OCI-LY3 (cell line): ENCODE results near the gene TMCC2.

Source experiments
- H2AFZ ChIP-seq: fragments of 200-600, 300-600 bp; shearing (Covaris generic); 2 replicates; pipeline ENCODE4 v1.6.0; 2014; ENCODE audit warnings: antibody characterized with exemption, low read depth, low read length
- H3K27ac ChIP-seq: fragments of 200-600, 300-600 bp; sonication (generic); 2 replicates; pipeline ENCODE4 v1.5.1; 2014; ENCODE audit warnings: mild to moderate bottlenecking, low read length, moderate library complexity, mixed read lengths
- H3K27me3 ChIP-seq: fragments of 200-600, 300-600 bp; sonication (generic); 2 replicates; pipeline ENCODE4 v1.6.1; 2014; ENCODE audit warnings: low read depth, low read length, mixed read lengths
- H3K36me3 ChIP-seq: fragments of 200-600, 300-600 bp; sonication (generic); replicated peaks from 2 replicates; pipeline ENCODE3; 2014; ENCODE audit warnings: low read depth, low read length, mixed read lengths
- H3K4me1 ChIP-seq: fragments of 300-600, 200-600 bp; sonication (generic); 2 replicates; pipeline ENCODE4 v1.6.1; 2014; ENCODE audit warnings: low read length, mixed read lengths
- H3K4me2 ChIP-seq: fragments of 200-600, 300-600 bp; sonication (generic); 2 replicates; pipeline ENCODE4 v1.6.1; 2014; ENCODE audit warnings: low read length, mixed read lengths
- H3K4me3 ChIP-seq: fragments of 300-600, 200-600 bp; sonication (generic); 2 replicates; pipeline ENCODE4 v1.5.1; 2014; ENCODE audit warnings: antibody characterized with exemption, mild to moderate bottlenecking, low read length, moderate library complexity
- H3K79me2 ChIP-seq: fragments of 300-600, 200-600 bp; shearing (Covaris generic); 2 replicates; pipeline ENCODE4 v1.6.1; 2014; ENCODE audit warnings: mild to moderate bottlenecking, low read length, mixed read lengths
- H3K9ac ChIP-seq: fragments of 300-600, 200-600 bp; shearing (Covaris generic); 2 replicates; pipeline ENCODE4 v1.6.0; 2014; ENCODE audit warnings: mild to moderate bottlenecking, low read length, moderate library complexity
- H3K9me3 ChIP-seq: fragments of 200-600, 300-600 bp; shearing (Covaris generic); 2 replicates; pipeline ENCODE4 v1.6.1; 2014; ENCODE audit warnings: low read length, mixed read lengths; ENCODE audit not compliant: insufficient read depth
- H4K20me1 ChIP-seq: fragments of 200-600, 300-600 bp; sonication (generic); 2 replicates; pipeline ENCODE4 v1.6.1; 2016; ENCODE audit warnings: low read length, mixed read lengths; ENCODE audit not compliant: insufficient read depth
- EZH2phosphoT487 ChIP-seq: fragments of 200-600 bp; shearing (Covaris generic); IDR thresholded peaks from 2 replicates; pipeline ENCODE4 v1.6.1; 2018; ENCODE audit warnings: antibody characterized with exemption, mixed run types, low read depth
- TF ChIP-seq, protein P1 (sequence below): fragments of 200-600, 300-600 bp; sonication (generic); IDR thresholded peaks from 2 replicates; pipeline ENCODE4 v1.5.1; 2014; ENCODE audit warnings: antibody characterized with exemption, low read length, low read depth

The TMCC2 gene

DNA sequence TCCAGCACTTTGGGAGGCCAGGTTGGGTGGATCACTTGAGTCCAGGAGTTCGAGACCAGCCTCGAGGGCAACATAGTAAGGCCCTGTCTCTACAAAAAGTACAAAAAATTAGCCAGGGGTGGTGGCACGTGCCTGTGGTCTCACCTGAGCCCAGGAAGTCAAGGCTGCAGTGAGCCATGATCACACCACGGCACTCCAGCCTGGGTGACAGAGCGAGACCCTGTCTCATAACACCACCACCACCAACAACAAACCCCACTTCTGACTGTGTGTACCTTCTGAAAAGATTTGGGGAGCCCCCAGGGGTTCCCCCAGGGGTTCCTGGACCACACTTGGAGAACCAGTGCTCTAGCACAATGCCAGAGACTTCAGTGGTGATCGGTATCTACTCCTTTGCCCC, 63.9 kb downstream of the TMCC2 start:
- H3K79me2 ChIP-seq = no peaks in the 10 kb centered on the region; the same call in 1 of the 2 replicates
- no peaks in the 10 kb centered on the region for H3K36me3 ChIP-seq
- no peak overlapping the region for H2AFZ ChIP-seq
- H3K4me1 ChIP-seq = peaks cover 74% of the 10 kb centered on the region
- peak overlapping the region; percentile 15 for H3K4me2 ChIP-seq
- TF ChIP-seq, protein P1, sequence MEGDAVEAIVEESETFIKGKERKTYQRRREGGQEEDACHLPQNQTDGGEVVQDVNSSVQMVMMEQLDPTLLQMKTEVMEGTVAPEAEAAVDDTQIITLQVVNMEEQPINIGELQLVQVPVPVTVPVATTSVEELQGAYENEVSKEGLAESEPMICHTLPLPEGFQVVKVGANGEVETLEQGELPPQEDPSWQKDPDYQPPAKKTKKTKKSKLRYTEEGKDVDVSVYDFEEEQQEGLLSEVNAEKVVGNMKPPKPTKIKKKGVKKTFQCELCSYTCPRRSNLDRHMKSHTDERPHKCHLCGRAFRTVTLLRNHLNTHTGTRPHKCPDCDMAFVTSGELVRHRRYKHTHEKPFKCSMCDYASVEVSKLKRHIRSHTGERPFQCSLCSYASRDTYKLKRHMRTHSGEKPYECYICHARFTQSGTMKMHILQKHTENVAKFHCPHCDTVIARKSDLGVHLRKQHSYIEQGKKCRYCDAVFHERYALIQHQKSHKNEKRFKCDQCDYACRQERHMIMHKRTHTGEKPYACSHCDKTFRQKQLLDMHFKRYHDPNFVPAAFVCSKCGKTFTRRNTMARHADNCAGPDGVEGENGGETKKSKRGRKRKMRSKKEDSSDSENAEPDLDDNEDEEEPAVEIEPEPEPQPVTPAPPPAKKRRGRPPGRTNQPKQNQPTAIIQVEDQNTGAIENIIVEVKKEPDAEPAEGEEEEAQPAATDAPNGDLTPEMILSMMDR = no peak
- TF ChIP-seq EZH2phosphoT487 = no peak
- no peaks in the 10 kb centered on the region for H3K27me3 ChIP-seq
- peak overlapping the region; percentile 24; the same call in 1 of the 2 replicates for H3K9ac ChIP-seq
- no peaks in the 10 kb centered on the region for H3K9me3 ChIP-seq
- H3K4me3 ChIP-seq = no peak overlapping the region; the same call in 1 of the 2 replicates
- peak overlapping the region; percentile 36 for H3K27ac ChIP-seq
- no peaks in the 10 kb centered on the region for H4K20me1 ChIP-seq

DNA sequence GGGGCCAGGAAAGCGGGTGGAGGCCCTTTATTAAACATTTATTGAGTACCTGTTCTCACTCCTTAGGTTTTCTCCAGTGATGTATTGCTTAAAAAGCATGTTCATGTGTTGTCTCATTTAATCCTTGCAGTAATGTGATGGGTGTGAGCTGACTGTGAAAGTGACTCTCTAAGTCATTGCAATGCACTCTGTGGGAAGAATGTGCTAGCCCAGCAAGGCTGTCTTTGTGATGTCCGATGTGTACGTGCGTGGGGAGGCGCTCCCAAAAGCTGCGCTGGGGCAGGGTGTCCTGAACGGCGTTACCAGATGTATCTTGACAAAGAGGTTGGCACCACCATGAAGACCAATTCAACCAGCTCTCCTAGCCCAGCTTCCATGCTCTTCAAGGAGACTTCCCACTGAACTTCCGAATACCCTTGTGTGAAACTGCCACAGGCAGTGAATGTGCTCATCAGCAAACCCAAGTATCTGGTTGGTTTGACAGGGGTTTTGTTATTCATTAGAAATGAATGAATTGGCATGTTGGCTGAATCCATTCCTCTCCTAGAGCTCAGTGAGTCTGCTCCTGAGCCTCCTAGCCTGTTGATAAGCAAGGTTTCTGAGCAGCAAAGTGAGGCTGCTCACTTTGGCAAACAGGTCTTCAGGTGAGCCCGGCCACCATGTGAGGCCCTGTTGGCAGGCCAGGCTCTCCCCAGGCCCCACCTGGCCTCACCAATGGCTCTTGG, 65.8 kb downstream of the TMCC2 start:
- no peaks in the 10 kb centered on the region for H3K27me3 ChIP-seq
- H3K27ac ChIP-seq = peak overlapping the region; percentile 3; the same call in 1 of the 2 replicates
- H3K4me3 ChIP-seq = no peak overlapping the region
- H4K20me1 ChIP-seq = no peaks in the 10 kb centered on the region
- no peak overlapping the region for H3K4me2 ChIP-seq
- H3K36me3 ChIP-seq = no peaks in the 10 kb centered on the region
- no peaks in the 10 kb centered on the region for H3K79me2 ChIP-seq
- peaks cover 66% of the 10 kb centered on the region for H3K4me1 ChIP-seq
- TF ChIP-seq, protein P1 = no peak
- TF ChIP-seq EZH2phosphoT487 = no peak
- H3K9ac ChIP-seq = no peak overlapping the region
- no peak overlapping the region for H2AFZ ChIP-seq
- no peaks in the 10 kb centered on the region for H3K9me3 ChIP-seq

DNA sequence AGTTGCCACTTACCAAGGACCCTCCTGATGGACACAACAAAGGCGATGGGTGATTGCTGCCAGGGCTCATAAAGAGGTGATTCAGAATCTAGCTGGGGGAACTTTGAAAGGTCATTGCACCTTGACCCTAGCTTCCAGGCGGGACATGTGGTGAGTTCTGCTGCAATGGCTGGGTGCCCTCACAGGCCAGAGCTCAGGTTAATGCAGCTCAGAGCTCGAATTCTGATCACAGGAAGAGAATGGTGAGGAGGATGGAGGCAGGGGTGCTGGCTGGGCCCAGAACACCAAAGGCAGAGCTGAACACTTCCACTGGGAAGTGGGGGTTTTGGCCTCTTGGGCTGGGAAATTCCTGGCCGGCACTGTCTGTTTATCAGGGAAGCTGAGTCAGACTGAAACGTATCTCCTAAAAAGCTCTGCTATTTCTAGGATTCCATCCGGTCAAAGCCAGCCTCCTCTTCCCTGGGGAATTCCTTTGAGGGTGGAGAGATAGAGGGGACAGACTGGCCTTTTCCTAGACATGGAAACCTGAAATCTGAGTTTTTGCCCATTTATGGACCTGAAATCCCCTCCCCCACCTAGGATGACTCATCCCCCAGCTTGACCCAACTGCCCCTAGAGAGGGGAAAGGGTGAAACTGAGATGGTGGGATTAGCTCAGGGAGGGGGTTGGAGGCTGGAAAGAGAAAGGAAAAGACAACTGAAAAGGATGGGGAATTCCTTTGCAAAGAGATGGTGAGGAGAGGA, 66.6 kb downstream of the TMCC2 start:
- Histone ChIP-seq H3K4me3 (no peak overlapping the region), H3K9me3 (no peaks in the 10 kb centered on the region)

DNA sequence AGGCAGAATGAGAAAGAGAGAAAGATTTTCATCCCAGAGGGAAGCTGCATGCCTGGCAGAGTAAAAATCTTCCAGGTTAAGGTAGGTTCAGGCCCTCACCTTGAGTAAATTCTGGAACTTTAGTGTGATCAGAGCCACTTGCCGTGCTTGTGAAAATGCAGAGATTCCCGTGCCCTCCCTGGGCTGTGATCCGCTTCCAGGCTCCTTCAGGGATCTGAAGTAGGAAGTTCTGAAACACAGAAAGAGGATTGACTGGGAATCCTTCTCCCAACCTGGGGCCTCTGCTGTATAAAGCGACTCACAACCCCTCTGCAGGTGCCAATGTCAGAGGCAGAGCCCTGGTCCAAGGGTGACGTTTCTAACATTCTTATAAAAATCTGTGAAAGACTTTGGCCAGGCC, 67.2 kb downstream of the TMCC2 start:
- peaks cover 63% of the 10 kb centered on the region for H3K4me1 ChIP-seq
- no peaks in the 10 kb centered on the region for H4K20me1 ChIP-seq
- H3K36me3 ChIP-seq = no peaks in the 10 kb centered on the region
- no peak for TF ChIP-seq EZH2phosphoT487
- TF ChIP-seq, protein P1 = no peak
- H3K9ac ChIP-seq = no peak overlapping the region
- no peak overlapping the region for H3K4me3 ChIP-seq
- H2AFZ ChIP-seq = no peak overlapping the region
- H3K4me2 ChIP-seq = peak overlapping the region; percentile 22
- no peaks in the 10 kb centered on the region for H3K79me2 ChIP-seq
- H3K27ac ChIP-seq = no peak overlapping the region
- no peaks in the 10 kb centered on the region for H3K9me3 ChIP-seq
- no peaks in the 10 kb centered on the region for H3K27me3 ChIP-seq

More for the DNA sequence above, 66.6 kb downstream of the TMCC2 start:
- H3K4me2 ChIP-seq = peak overlapping the region; percentile 22
- H2AFZ ChIP-seq = no peak overlapping the region
- peaks cover 63% of the 10 kb centered on the region for H3K4me1 ChIP-seq
- TF ChIP-seq, protein P1 = no peak
- TF ChIP-seq EZH2phosphoT487 = no peak
- H3K36me3 ChIP-seq = no peaks in the 10 kb centered on the region
- no peak overlapping the region for H3K27ac ChIP-seq
- no peaks in the 10 kb centered on the region for H3K79me2 ChIP-seq
- no peak overlapping the region for H3K9ac ChIP-seq
- H3K27me3 ChIP-seq = no peaks in the 10 kb centered on the region
- H4K20me1 ChIP-seq = no peaks in the 10 kb centered on the region
